Loucy (cell line): ENCODE data around the gene PRADC1.

ENCODE experiments used
- CTCF ChIP-seq: fragments of 200-600 bp; sonication (generic); conservative IDR thresholded peaks from 2 replicates; pipeline ENCODE4 v1.5.1; 2014; ENCODE audit warnings: mild to moderate bottlenecking, antibody characterized with exemption, low read length
- EZH2phosphoT487 ChIP-seq: fragments of 200-600 bp; IDR thresholded peaks from 2 replicates; pipeline ENCODE4 v1.6.1; 2018; ENCODE audit warnings: antibody characterized with exemption, mild to moderate bottlenecking, moderate library complexity, borderline replicate concordance

DNA sequence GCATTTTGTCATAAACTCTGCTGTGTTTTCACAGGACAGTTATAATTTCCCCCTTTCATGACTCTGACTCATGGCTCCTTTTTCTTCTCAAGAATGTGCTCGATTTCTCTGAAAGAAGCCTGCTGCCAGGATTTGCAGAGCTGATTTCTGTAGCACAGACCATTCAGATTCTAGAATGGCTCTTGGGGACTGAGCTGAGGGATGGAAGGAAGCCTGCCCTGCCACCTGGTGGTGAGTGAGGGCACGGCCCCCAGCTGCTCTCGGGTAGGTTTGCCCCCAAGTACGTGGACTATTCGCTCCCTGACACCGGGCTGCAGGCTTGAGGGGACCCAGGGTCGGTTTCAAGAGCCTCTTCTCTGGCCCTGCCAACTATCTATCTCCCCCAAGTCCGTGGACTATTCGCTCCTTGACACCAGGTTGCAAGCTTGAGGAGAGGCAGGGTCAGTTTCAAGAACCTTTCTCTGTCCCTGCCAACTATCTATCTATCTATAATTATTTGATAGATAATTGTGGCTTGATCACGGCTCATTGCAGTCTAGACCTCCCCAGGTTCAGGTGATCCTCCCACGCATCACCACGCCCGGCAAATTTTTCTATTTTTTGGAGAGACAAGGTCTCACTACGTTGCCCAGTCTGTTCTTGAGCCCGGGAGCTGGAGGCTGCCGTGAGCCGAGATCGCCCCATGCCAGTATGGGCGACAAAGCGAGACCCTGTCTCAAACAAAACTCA is 20.4 kb downstream of the PRADC1 start:
- peak; percentile 92 for TF ChIP-seq CTCF
- no peak for TF ChIP-seq EZH2phosphoT487
